Activated T-helper 2 cell treated with anti-CD3 and anti-CD28 coated beads, Interferon-gamma antibody, Interleukin-2, Interleukin-4, amounts not matched to agents 10 μg/mL and 5 μg/mL and 100 μg/mL, durations not matched to agents 14 hours and 24 hours and 36 hours (primary cell): ENCODE data around the gene ST6GAL1. TPM values are rescaled to one million over a fixed set of nuclear protein-coding genes. Genes with fewer than 3 reads are reported as not detected.
A peak's percentile ranks its signal among the peaks of the same experiment; 100 is the strongest.
"Not testable (repeated sequence)": the region's sequence is repeated elsewhere in the genome, so short reads cannot be mapped to it uniquely, and the experiment has no call there.

ENCODE experiments used
- DNase-seq: peaks from one replicate; pipeline ENCODE4 v3.0.0; 2021; ENCODE audit warnings: low spot score
- H3K27ac Mint-ChIP-seq: one replicate; pipeline ENCODE4 v1.8.0; 2021; ENCODE audit warnings: mixed read lengths
- H3K27me3 Mint-ChIP-seq: one replicate; pipeline ENCODE4 v1.8.0; 2021; ENCODE audit warnings: low read depth, mixed read lengths
- H3K36me3 Mint-ChIP-seq: one replicate; pipeline ENCODE4 v1.8.0; 2021; ENCODE audit warnings: low read depth, mixed read lengths
- H3K4me1 Mint-ChIP-seq: one replicate; pipeline ENCODE4 v1.8.0; 2021; ENCODE audit warnings: low read depth, mixed read lengths
- H3K4me3 Mint-ChIP-seq: one replicate; pipeline ENCODE4 v1.8.0; 2021; ENCODE audit warnings: low read depth, mild to moderate bottlenecking, moderate library complexity, mixed read lengths
- H3K9me3 Mint-ChIP-seq: one replicate; pipeline ENCODE4 v1.8.0; 2021; ENCODE audit warnings: mixed read lengths
- intact Hi-C: fragments of 100-400 bp; cut with micrococcal nuclease; formaldehyde crosslinking; loops from one replicate; pipeline ENCODE4 v1.15.1; 2023
- total RNA-seq: library from RNA; stranded (reverse); gene quantifications from 2 replicates; pipeline ENCODE4 v1.2.3, GENCODE V29; 2022

Gene ST6GAL1
- total RNA-seq, 1 donor from 2014 or later: 78.1 TPM

DNA sequence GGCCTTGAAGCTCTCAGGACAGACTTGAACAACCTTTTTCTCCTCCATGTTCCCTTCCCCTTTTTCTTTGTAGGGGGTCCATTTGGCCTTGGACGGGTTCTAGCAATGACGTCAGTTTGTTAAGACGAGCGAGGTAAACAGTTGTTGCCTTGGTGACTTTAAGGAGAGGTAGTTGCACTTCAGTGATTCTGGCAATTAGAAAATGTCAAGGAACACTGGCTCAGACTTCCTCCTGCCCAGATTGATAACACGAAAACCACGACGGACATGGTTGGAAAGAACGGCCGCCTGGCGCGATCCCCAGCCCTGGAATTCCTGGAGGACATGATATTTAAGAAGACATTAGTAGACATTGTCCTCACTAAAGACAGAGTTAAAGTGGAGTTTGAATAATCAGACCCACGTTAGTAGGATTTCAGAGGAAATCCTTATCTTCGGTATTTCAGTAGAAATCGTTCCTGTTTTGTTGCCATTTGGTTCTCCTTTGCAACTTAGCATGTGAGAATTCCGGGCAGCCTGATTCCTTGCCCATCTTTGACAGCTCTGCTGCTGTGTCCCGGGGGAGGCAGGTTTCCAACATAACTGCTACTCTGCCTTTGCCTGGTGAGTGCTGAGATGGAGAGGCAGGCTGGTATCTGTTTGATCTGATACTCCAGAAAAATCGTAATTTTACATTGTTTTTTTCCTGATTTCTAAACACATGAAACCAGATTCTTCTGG lies 87.3 kb downstream of the ST6GAL1 start:
- no peak for DNase-seq
- intact Hi-C loops: no loop called here
- Mint-ChIP-seq H3K9me3 (no peaks in the 10 kb centered on the region), H3K27me3 (no peaks in the 10 kb centered on the region), H3K4me3 (no peak overlapping the region), H3K27ac (no peak overlapping the region), H3K36me3 (peaks cover 64% of the 10 kb centered on the region), H3K4me1 (peaks cover 54% of the 10 kb centered on the region)

DNA sequence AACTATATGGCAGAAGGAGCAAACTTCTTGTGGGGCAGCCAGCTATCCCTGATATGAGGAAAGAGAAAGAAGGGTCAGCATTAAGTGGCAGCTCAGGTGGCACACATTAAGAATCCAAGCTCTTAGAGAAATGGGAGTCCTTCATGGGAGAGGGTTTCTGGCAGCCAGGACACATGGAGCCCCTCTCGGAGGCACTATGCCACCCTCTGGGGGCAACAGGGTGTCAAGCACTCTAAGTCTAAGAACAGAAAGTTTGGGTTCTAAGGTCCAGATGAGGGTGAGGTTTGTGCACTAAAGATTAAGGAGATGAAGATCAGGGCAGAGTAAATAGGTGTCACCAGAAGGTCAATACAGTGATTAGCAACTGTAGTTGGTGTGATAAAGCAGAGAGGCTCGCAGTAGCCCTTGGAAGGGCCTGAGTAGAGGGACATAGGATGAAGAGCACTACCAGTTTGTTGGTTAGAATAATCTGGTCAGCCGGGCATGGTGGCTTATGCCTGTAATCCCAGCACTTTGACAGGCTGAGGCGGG lies 89.3 kb downstream of the ST6GAL1 start:
- DNase-seq: no peak
- H3K27ac Mint-ChIP-seq: peak overlapping the region; percentile 64
- no peaks in the 10 kb centered on the region for H3K9me3 Mint-ChIP-seq
- peaks cover 59% of the 10 kb centered on the region for H3K36me3 Mint-ChIP-seq
- H3K27me3 Mint-ChIP-seq: no peaks in the 10 kb centered on the region
- H3K4me3 Mint-ChIP-seq: no peak overlapping the region
- H3K4me1 Mint-ChIP-seq: peaks cover 49% of the 10 kb centered on the region
- intact Hi-C loops: no loop called here

GRCh38 chr3:187020376-187020775 lies 90.0 kb downstream of the ST6GAL1 start:
- H3K27ac Mint-ChIP-seq: peak overlapping the region; percentile 66
- no peaks in the 10 kb centered on the region for H3K27me3 Mint-ChIP-seq
- intact Hi-C loops: no loop called here
- peaks cover 51% of the 10 kb centered on the region for H3K4me1 Mint-ChIP-seq
- H3K9me3 Mint-ChIP-seq: no peaks in the 10 kb centered on the region
- no peak for DNase-seq
- H3K4me3 Mint-ChIP-seq: no peak overlapping the region
- peaks cover 53% of the 10 kb centered on the region for H3K36me3 Mint-ChIP-seq

DNA sequence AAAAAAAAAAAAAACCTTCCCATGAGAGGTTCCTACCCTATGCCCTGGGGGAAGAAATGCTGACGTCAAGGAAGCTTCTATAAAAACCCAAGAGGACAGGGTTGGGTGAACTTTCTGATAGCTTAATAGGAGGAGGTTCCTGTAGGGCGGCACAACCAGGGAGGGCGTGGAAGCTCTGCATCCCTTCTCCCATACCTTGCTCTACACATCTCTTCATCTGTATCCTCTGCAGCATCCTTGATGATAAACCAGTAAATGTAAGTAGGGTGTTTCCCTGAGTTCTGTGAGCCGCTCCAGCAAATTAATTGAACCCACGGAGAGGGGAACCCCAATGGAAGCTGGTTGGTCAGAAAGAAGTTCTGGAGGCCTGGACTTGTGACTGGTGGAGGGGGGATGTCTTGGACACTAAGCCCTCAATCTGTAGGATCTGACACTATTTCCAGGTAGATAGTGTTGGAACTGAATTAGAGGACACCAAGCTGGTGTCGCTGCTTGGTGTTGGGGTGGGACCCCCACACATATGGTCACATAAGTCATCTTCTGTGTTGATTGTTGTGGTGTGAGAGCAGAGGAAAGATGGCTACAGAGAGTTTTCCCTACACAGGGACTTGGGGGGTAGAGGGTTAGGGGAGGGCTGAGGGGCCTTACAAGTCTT lies 91.5 kb downstream of the ST6GAL1 start:
- H3K4me3 Mint-ChIP-seq: no peak overlapping the region
- H3K9me3 Mint-ChIP-seq: no peaks in the 10 kb centered on the region
- H3K36me3 Mint-ChIP-seq: peaks cover 42% of the 10 kb centered on the region
- H3K27ac Mint-ChIP-seq: no peak overlapping the region
- H3K27me3 Mint-ChIP-seq: no peaks in the 10 kb centered on the region
- H3K4me1 Mint-ChIP-seq: peaks cover 44% of the 10 kb centered on the region
- intact Hi-C loops: no loop called here
- no peak for DNase-seq

GRCh38 chr3:187022403-187023029 lies 92.2 kb downstream of the ST6GAL1 start:
- intact Hi-C loops: no loop called here
- no peak for DNase-seq
- Mint-ChIP-seq H3K9me3 (no peaks in the 10 kb centered on the region), H3K4me1 (peaks cover 49% of the 10 kb centered on the region), H3K36me3 (peaks cover 41% of the 10 kb centered on the region), H3K27ac (no peak overlapping the region), H3K4me3 (no peak overlapping the region), H3K27me3 (no peaks in the 10 kb centered on the region)

GRCh38 chr3:187023340-187023739 lies 93.0 kb downstream of the ST6GAL1 start:
- H3K27ac Mint-ChIP-seq, H3K27me3 Mint-ChIP-seq, H3K9me3 Mint-ChIP-seq, H3K4me3 Mint-ChIP-seq, DNase-seq, intact Hi-C loops: not testable (repeated sequence)
- Mint-ChIP-seq H3K4me1 (peaks cover 54% of the 10 kb centered on the region), H3K36me3 (peaks cover 42% of the 10 kb centered on the region)

- peaks cover 40% of the 10 kb centered on the region for H3K36me3 Mint-ChIP-seq
- H3K27ac Mint-ChIP-seq: peak overlapping the region; percentile 89
- no peaks in the 10 kb centered on the region for H3K9me3 Mint-ChIP-seq
- peaks cover 54% of the 10 kb centered on the region for H3K4me1 Mint-ChIP-seq
- no peaks in the 10 kb centered on the region for H3K27me3 Mint-ChIP-seq
- DNase-seq: no peak
- H3K4me3 Mint-ChIP-seq: peak overlapping the region; percentile 77
- intact Hi-C loops: loop anchor here (1.0 to 5.0 kb wide), 2 partner anchors 38 to 115 kb away; partner anchors contain the start of gene RPL39L
These were observed 94.4 kb downstream of the ST6GAL1 start for GRCh38 chr3:187024536-187025226.

GRCh38 chr3:187025254-187025655 lies 94.9 kb downstream of the ST6GAL1 start:
- Mint-ChIP-seq H3K36me3 (peaks cover 42% of the 10 kb centered on the region), H3K27ac (peak overlapping the region; percentile 89), H3K9me3 (no peaks in the 10 kb centered on the region), H3K4me1 (peaks cover 54% of the 10 kb centered on the region), H3K27me3 (no peaks in the 10 kb centered on the region), H3K4me3 (peak overlapping the region; percentile 77)
- intact Hi-C loops: loop anchor here (1.0 to 5.0 kb wide), 2 partner anchors 37 to 114 kb away; partner anchors contain the start of gene RPL39L
- peak; percentile 35 for DNase-seq

- peaks cover 43% of the 10 kb centered on the region for H3K36me3 Mint-ChIP-seq
- H3K27me3 Mint-ChIP-seq: no peaks in the 10 kb centered on the region
- intact Hi-C loops: loop anchor here (1.0 to 5.0 kb wide), 5 partner anchors 15 to 114 kb away; partner anchors contain the start of genes RPL39L and ST6GAL1
- peaks cover 51% of the 10 kb centered on the region for H3K4me1 Mint-ChIP-seq
- no peak for DNase-seq
- H3K4me3 Mint-ChIP-seq: peak overlapping the region; percentile 77
- H3K9me3 Mint-ChIP-seq: no peaks in the 10 kb centered on the region
- H3K27ac Mint-ChIP-seq: peak overlapping the region; percentile 89
These were observed 95.5 kb downstream of the ST6GAL1 start for GRCh38 chr3:187025656-187026316.

DNA sequence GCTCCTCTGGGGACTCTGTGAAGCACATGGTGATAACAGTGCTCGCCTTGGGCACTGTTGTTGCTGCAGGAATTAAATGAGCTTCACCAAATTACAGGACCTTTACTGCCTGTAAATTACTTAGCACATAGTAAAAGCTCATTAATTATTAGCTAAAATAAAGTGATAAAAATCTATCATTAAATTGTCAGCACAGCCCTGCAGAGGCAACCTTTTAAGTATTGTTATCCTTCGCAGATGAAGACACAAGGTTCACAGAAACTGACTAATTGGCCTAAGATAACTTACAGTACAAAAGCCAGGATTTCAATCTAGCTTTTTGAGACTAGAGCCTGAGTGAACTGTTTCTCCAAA lies 96.0 kb downstream of the ST6GAL1 start:
- no peak for DNase-seq
- Mint-ChIP-seq H3K4me1 (peaks cover 57% of the 10 kb centered on the region), H3K4me3 (peak overlapping the region; percentile 77), H3K9me3 (no peaks in the 10 kb centered on the region), H3K27me3 (no peaks in the 10 kb centered on the region), H3K36me3 (peaks cover 48% of the 10 kb centered on the region), H3K27ac (peak overlapping the region; percentile 89)
- intact Hi-C loops: loop anchor here (2.0 to 5.0 kb wide), 4 partner anchors 15 to 95 kb away; partner anchors contain the start of gene ST6GAL1

DNA sequence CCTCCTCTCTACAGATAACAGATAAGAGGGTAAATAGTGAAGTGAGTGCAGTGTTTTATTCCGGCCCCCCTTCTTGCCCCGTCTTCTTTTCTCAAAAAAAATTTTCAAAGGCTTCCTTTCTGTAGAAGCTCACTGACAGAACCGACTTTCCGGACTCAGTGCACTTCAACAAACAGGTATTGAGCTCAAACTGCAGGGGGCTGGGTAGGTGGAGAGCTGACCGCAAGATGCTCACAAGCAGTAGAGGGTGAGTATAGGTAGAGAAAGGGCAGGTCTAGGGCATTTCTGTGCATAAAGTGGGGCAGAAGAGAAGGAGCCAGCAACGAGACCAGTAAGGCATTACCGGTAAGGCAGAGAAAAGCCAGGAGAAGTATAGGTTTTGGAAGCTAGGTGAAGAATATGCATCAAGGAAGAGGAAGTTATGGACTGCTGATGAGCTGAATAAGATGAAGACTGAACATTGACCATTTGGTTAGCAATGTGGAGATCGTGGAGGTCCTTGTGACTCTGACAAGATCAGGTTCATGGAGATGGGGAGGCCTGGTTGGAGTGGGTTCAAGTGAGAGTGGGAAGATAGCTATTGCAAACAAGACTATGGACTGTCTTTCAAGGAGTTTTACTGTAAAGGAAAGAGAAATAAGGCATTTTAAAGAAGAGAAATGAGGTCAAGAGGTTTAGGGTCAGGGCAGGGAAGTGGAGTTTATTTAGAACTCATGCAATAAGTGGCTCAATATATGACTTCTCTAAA lies 97.4 kb downstream of the ST6GAL1 start:
- Mint-ChIP-seq H3K4me3 (peak overlapping the region; percentile 76), H3K9me3 (no peaks in the 10 kb centered on the region), H3K27me3 (no peaks in the 10 kb centered on the region), H3K27ac (peak overlapping the region; percentile 75), H3K4me1 (peaks cover 63% of the 10 kb centered on the region), H3K36me3 (peaks cover 51% of the 10 kb centered on the region)
- DNase-seq: peak; percentile 60
- intact Hi-C loops: loop anchor here (1.0 to 5.0 kb wide), 5 partner anchors 13 to 144 kb away; partner anchors contain the start of gene ST6GAL1
